WTC11 (cell line): ENCODE data around the gene OR52H1. TPM values are rescaled to one million over a fixed set of nuclear protein-coding genes. Genes with fewer than 3 reads are reported as not detected.

Experiments
- ATAC-seq: fragments of 200-7000 bp; cut with Tn5 transposase; 2 replicates; pipeline ENCODE4 v1.10.0; 2021; ENCODE audit warnings: mild to moderate bottlenecking, moderate library complexity
- CTCF ChIA-PET: fragments of 300-600 bp; sonication (Branson Sonifier 250); formaldehyde crosslinking; loops from one replicate; lab custom pipeline; 2021; ENCODE audit warnings: antibody characterized with exemption; lab: Charles Lee
- POLR2A ChIA-PET: fragments of 350-600 bp; sonication (Branson Sonifier 250); formaldehyde crosslinking; loops from one replicate; lab custom pipeline; 2021; ENCODE audit warnings: antibody characterized with exemption; lab: Charles Lee
- DNase-seq: peaks from one replicate; pipeline ENCODE4 v3.0.0; 2021; ENCODE audit warnings: low spot score
- H3K27ac Mint-ChIP-seq: 2 replicates; pipeline ENCODE4 v1.8.0; 2021; ENCODE audit warnings: mixed read lengths
- H3K27me3 Mint-ChIP-seq: 2 replicates; pipeline ENCODE4 v1.8.0; 2021; ENCODE audit warnings: low read depth, mild to moderate bottlenecking, moderate library complexity, mixed read lengths
- H3K36me3 Mint-ChIP-seq: 2 replicates; pipeline ENCODE4 v1.8.0; 2021; ENCODE audit warnings: mixed read lengths
- H3K4me1 Mint-ChIP-seq: 2 replicates; pipeline ENCODE4 v1.8.0; 2022; ENCODE audit warnings: mixed read lengths
- H3K4me3 Mint-ChIP-seq: 2 replicates; pipeline ENCODE4 v1.8.0; 2021; ENCODE audit warnings: mild to moderate bottlenecking, moderate library complexity, mixed read lengths
- H3K9me3 Mint-ChIP-seq: 2 replicates; pipeline ENCODE4 v1.8.0; 2021; ENCODE audit warnings: mixed read lengths
- ELF4 ChIP-seq: sonication (generic); formaldehyde crosslinking; IDR thresholded peaks from 2 replicates; pipeline ENCODE4 v1.8.1; 2022; ENCODE audit warnings: low read depth, mild to moderate bottlenecking, moderate library complexity, missing genetic modification reagents
- FOXJ3 ChIP-seq: sonication (generic); formaldehyde crosslinking; IDR thresholded peaks from 2 replicates; pipeline ENCODE4 v1.9.0; 2021; ENCODE audit warnings: missing genetic modification reagents, mild to moderate bottlenecking, borderline replicate concordance
- GRHL2 ChIP-seq: fragments of 250-450 bp; sonication (Bioruptor Pico); IDR thresholded peaks from 2 replicates; pipeline ENCODE4 v1.8.0; 2022; ENCODE audit warnings: mild to moderate bottlenecking, moderate library complexity; ENCODE audit not compliant: insufficient replicate concordance, severe bottlenecking
- NR1H2 ChIP-seq: sonication (generic); formaldehyde crosslinking; IDR thresholded peaks from 2 replicates; pipeline ENCODE4 v1.9.0; 2021; ENCODE audit warnings: mild to moderate bottlenecking, moderate library complexity, missing genetic modification reagents
- NR3C1 ChIP-seq: sonication (generic); formaldehyde crosslinking; conservative IDR thresholded peaks from 2 replicates; pipeline ENCODE4 v1.8.1; 2023; ENCODE audit warnings: low read depth, mild to moderate bottlenecking, missing genetic modification reagents
- SMAD3 ChIP-seq: sonication (generic); formaldehyde crosslinking; IDR thresholded peaks from 2 replicates; pipeline ENCODE4 v1.8.0; 2022; ENCODE audit warnings: missing genetic modification reagents, mild to moderate bottlenecking, borderline replicate concordance
- SP1 ChIP-seq: sonication (generic); formaldehyde crosslinking; conservative IDR thresholded peaks from 2 replicates; pipeline ENCODE4 v1.8.1; 2022; ENCODE audit warnings: missing genetic modification reagents
- TP53 ChIP-seq: sonication (generic); formaldehyde crosslinking; IDR thresholded peaks from 2 replicates; pipeline ENCODE4 v1.8.1; 2023; ENCODE audit warnings: mild to moderate bottlenecking, missing genetic modification reagents
- total RNA-seq: library from RNA; stranded (reverse); gene quantifications from 3 replicates; pipeline ENCODE4 v1.2.3, GENCODE V29; 2021
- TF ChIP-seq, protein P1 (sequence below): sonication (generic); formaldehyde crosslinking; IDR thresholded peaks from 2 replicates; pipeline ENCODE4 v1.8.1; 2022; ENCODE audit warnings: mild to moderate bottlenecking, moderate library complexity, missing genetic modification reagents
- TF ChIP-seq, protein P2 (sequence below): sonication (generic); formaldehyde crosslinking; IDR thresholded peaks from 2 replicates; pipeline ENCODE4 v1.8.0; 2022; ENCODE audit warnings: missing genetic modification reagents
- TF ChIP-seq, protein P3 (sequence below): fragments of 250-450 bp; sonication (Bioruptor Pico); IDR thresholded peaks from 2 replicates; pipeline ENCODE4 v1.8.0; 2021; ENCODE audit warnings: mild to moderate bottlenecking

The OR52H1 gene
- total RNA-seq, 1 experiment from 2014 or later, result not detected

DNA sequence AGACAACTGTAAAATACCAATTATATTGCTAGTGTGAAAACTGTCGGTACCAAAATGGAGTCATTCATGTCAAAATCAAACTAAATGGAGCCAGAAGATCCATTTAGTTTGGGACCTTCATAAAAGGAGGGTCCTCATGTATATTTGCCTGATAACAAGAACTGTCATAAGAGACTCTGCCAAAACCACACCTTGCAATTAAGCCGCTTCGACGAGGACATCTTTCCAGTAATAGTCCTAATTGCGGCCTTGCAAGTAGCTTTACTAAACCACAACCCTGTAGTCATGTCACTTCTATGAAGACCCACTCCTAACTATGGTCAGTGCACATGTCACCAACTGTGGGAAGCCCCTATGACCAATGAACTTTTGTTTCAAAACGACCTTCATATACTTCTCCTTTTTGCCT lies 47.9 kb downstream of the OR52H1 start:
- Mint-ChIP-seq H3K27me3 (no peaks in the 10 kb centered on the region), H3K4me1 (0 out of 2 replicates have a peak, but pooled peaks cover 3% of the 10 kb centered on the region), H3K27ac (no peak overlapping the region), H3K36me3 (no peaks in the 10 kb centered on the region), H3K9me3 (no peaks in the 10 kb centered on the region), H3K4me3 (no peak overlapping the region)
- TF ChIP-seq, protein P1, sequence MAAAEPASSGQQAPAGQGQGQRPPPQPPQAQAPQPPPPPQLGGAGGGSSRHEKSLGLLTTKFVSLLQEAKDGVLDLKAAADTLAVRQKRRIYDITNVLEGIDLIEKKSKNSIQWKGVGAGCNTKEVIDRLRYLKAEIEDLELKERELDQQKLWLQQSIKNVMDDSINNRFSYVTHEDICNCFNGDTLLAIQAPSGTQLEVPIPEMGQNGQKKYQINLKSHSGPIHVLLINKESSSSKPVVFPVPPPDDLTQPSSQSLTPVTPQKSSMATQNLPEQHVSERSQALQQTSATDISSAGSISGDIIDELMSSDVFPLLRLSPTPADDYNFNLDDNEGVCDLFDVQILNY (CRISPR knock-in tag), result no peak
- TF ChIP-seq FOXJ3 (CRISPR knock-in tag) (no peak), ELF4 (CRISPR knock-in tag) (no peak), TP53 (CRISPR knock-in tag) (no peak), SMAD3 (CRISPR knock-in tag) (no peak), NR1H2 (no peak)
- TF ChIP-seq, protein P2, sequence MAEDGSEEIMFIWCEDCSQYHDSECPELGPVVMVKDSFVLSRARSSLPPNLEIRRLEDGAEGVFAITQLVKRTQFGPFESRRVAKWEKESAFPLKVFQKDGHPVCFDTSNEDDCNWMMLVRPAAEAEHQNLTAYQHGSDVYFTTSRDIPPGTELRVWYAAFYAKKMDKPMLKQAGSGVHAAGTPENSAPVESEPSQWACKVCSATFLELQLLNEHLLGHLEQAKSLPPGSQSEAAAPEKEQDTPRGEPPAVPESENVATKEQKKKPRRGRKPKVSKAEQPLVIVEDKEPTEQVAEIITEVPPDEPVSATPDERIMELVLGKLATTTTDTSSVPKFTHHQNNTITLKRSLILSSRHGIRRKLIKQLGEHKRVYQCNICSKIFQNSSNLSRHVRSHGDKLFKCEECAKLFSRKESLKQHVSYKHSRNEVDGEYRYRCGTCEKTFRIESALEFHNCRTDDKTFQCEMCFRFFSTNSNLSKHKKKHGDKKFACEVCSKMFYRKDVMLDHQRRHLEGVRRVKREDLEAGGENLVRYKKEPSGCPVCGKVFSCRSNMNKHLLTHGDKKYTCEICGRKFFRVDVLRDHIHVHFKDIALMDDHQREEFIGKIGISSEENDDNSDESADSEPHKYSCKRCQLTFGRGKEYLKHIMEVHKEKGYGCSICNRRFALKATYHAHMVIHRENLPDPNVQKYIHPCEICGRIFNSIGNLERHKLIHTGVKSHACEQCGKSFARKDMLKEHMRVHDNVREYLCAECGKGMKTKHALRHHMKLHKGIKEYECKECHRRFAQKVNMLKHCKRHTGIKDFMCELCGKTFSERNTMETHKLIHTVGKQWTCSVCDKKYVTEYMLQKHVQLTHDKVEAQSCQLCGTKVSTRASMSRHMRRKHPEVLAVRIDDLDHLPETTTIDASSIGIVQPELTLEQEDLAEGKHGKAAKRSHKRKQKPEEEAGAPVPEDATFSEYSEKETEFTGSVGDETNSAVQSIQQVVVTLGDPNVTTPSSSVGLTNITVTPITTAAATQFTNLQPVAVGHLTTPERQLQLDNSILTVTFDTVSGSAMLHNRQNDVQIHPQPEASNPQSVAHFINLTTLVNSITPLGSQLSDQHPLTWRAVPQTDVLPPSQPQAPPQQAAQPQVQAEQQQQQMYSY (CRISPR knock-in tag), result no peak
- CTCF ChIA-PET, result no interaction called here
- POLR2A ChIA-PET, result no interaction called here
- ATAC-seq, result no peak
- DNase-seq, result no peak

DNA sequence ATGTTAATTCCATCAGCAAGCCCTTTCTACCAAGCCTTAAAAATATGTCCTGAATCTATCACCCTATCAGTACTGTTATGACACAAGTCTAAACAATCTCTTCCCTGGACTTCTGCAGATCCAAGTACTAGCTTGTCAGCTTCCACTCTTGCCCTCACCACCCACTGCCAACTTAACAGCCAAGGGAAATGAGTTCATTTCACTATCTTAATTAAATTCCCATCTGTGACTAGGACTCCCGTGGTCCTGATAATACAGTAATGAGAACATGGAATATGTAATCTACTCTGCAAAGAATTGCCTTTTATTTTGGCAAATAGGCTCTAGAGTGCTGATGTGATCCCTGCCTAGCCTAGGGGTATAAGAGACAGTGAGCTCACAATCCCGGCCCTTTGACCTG lies 48.7 kb downstream of the OR52H1 start:
- POLR2A ChIA-PET, result no interaction called here
- no peak overlapping the region for H3K27ac Mint-ChIP-seq
- CTCF ChIA-PET, result no interaction called here
- H3K9me3 Mint-ChIP-seq, result no peaks in the 10 kb centered on the region
- no peak for ATAC-seq
- H3K4me3 Mint-ChIP-seq, result no peak overlapping the region
- no peaks in the 10 kb centered on the region for H3K27me3 Mint-ChIP-seq
- H3K36me3 Mint-ChIP-seq, result no peaks in the 10 kb centered on the region
- 0 out of 2 replicates have a peak, but pooled peaks cover 3% of the 10 kb centered on the region for H3K4me1 Mint-ChIP-seq
- TF ChIP-seq NR3C1 (no peak), GRHL2 (CRISPR knock-in tag) (no peak), SP1 (CRISPR knock-in tag) (no peak)
- TF ChIP-seq, protein P3, sequence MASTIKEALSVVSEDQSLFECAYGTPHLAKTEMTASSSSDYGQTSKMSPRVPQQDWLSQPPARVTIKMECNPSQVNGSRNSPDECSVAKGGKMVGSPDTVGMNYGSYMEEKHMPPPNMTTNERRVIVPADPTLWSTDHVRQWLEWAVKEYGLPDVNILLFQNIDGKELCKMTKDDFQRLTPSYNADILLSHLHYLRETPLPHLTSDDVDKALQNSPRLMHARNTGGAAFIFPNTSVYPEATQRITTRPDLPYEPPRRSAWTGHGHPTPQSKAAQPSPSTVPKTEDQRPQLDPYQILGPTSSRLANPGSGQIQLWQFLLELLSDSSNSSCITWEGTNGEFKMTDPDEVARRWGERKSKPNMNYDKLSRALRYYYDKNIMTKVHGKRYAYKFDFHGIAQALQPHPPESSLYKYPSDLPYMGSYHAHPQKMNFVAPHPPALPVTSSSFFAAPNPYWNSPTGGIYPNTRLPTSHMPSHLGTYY (CRISPR knock-in tag), result no peak
- DNase-seq, result no peak

Other genes starting within 250 kb of the OR52H1 start
- not detected in 3 replicates for gene OR51B4, start 246.6 kb downstream of the OR52H1 start, total RNA-seq
- not detected in 3 replicates for gene OR51B2, start 224.2 kb downstream of the OR52H1 start, total RNA-seq
- 0.26 to 0.37 TPM in 2 of 3 replicates, not detected in the other for gene OR51B5, start 205.0 kb downstream of the OR52H1 start, total RNA-seq
- gene OR51B6, start 197.0 kb downstream of the OR52H1 start, total RNA-seq, result not detected in 3 replicates
- 0.05 TPM in 1 of 3 replicates, not detected in the others for gene OR51M1, start 164.7 kb downstream of the OR52H1 start, total RNA-seq
- not detected in 3 replicates for gene OR51Q1, start 126.4 kb downstream of the OR52H1 start, total RNA-seq
- not detected in 3 replicates for gene OR51I1, start 107.0 kb downstream of the OR52H1 start, total RNA-seq
- not detected in 3 replicates for gene OR51I2, start 99.2 kb downstream of the OR52H1 start, total RNA-seq
- gene OR52D1, start 59.9 kb downstream of the OR52H1 start, total RNA-seq, result not detected in 3 replicates
- not detected in 3 replicates for gene UBQLN3, start 38.6 kb downstream of the OR52H1 start, total RNA-seq
- gene UBQLNL, start 31.8 kb downstream of the OR52H1 start, total RNA-seq, result 0.14 to 0.24 TPM in 2 of 3 replicates, not detected in the other
- gene OR52B6, start 32.3 kb upstream of the OR52H1 start, total RNA-seq, result not detected in 3 replicates
- 25.4 to 30.2 TPM (median 30.0 TPM) in 3 replicates for gene TRIM6, start 48.1 kb upstream of the OR52H1 start, total RNA-seq
- 0.66 to 1.6 TPM (median 0.71 TPM) in 3 replicates for gene TRIM34, start 76.5 kb upstream of the OR52H1 start, total RNA-seq
- 31.8 to 35.3 TPM (median 32.8 TPM) in 3 replicates for gene TRIM5, start 136.5 kb upstream of the OR52H1 start, total RNA-seq
- 69.1 to 78.9 TPM (median 75.9 TPM) in 3 replicates for gene TRIM22, start 141.2 kb upstream of the OR52H1 start, total RNA-seq
- gene OR56B1, start 187.9 kb upstream of the OR52H1 start, total RNA-seq, result 0.09 to 0.17 TPM (median 0.11 TPM) in 3 replicates
- gene OR52N4, start 205.7 kb upstream of the OR52H1 start, total RNA-seq, result 0.23 to 0.52 TPM (median 0.44 TPM) in 3 replicates
- gene OR52N5, start 234.8 kb upstream of the OR52H1 start, total RNA-seq, result 0.07 TPM in 1 of 3 replicates, not detected in the others
- gene OR52N1, start 242.7 kb upstream of the OR52H1 start, total RNA-seq, result 0.07 TPM in 1 of 3 replicates, not detected in the others